K562 (cell line): Measurements from ENCODE around the gene GRIK5. TPM values are rescaled to one million over a fixed set of nuclear protein-coding genes. Genes with fewer than 3 reads are reported as not detected.

Source experiments
- ATAC-seq: fragments of 200-7000 bp; cut with Tn5 transposase; 3 replicates; pipeline ENCODE4 v1.9.1; 2020; ENCODE audit warnings: moderate library complexity
- BruUV-seq: library from RNA; stranded (reverse); fragments of 400-500 nt; replicated peaks from 2 replicates; lab custom pipeline; 2021; lab: Mats Ljungman, UMichigan
- CTCF ChIA-PET: fragments of 300-600 bp; formaldehyde crosslinking; extraction: SDS; loops from one replicate; lab custom pipeline; 2021; ENCODE audit warnings: low intra/inter-chr PET ratio; lab: Yijun Ruan, JAX
- POLR2A ChIA-PET: fragments of 300-600, 350-650 bp; sonication (Branson Sonifier 250); formaldehyde crosslinking; extraction: SDS; loops from one replicate; lab custom pipeline; 2021; ENCODE audit warnings: antibody characterized with exemption, inconsistent platforms; lab: Yijun Ruan, JAX
- DNase-seq, 4 experiments: peaks; one replicate each; pipeline versions ENCODE4 v3.0.0 to v3.0.0-alpha.2; 2011 to 2018; ENCODE audit warnings: low spot score in 3 of 4, mixed read lengths in 3 of 4; ENCODE audit errors: extremely low read depth in 1 of 4
- FAIRE-seq: peaks from 2 replicates; lab custom pipeline; 2011; peaks lifted over from hg19 to GRCh38; lab: Jason Lieb, UNC
- H2AFZ ChIP-seq: 2 replicates; pipeline ENCODE4 v1.6.0; 2011; ENCODE audit warnings: low read depth, low read length, control low read depth, inconsistent platforms
- H3K27ac ChIP-seq: fragments of 200-600 bp; 3 replicates; pipeline ENCODE4 v1.8.0; 2011; ENCODE audit warnings: low read depth, mild to moderate bottlenecking, control low read depth, inconsistent platforms, low read length, moderate library complexity, mixed read lengths; ENCODE audit errors: extremely low read depth
- H3K27me3 ChIP-seq, 2 experiments: fragments of 300-600 bp in 1 of 2; 2 replicates in 1 of 2; 3 replicates in 1 of 2; pipeline versions ENCODE4 v1.6.0 to v1.8.0; 2011; ENCODE audit warnings: inconsistent platforms in 2 of 2, low read length in 2 of 2, mild to moderate bottlenecking in 1 of 2, mixed read lengths in 1 of 2, moderate library complexity in 1 of 2; ENCODE audit not compliant: control insufficient read depth in 2 of 2, insufficient read depth in 2 of 2
- H3K36me3 ChIP-seq: fragments of 300-600 bp; 3 replicates; pipeline ENCODE4 v1.8.0; 2011; ENCODE audit warnings: mild to moderate bottlenecking, low read length, inconsistent platforms; ENCODE audit not compliant: control insufficient read depth, insufficient read depth
- H3K4me1 ChIP-seq, 2 experiments: fragments of 200-600 bp in 1 of 2; replicated peaks in 1 of 2; 2 replicates in 1 of 2; 3 replicates in 1 of 2; pipeline versions ENCODE4 v1.5.1 to v1.8.0; 2011; ENCODE audit warnings: inconsistent platforms in 2 of 2, low read length in 2 of 2, mild to moderate bottlenecking in 1 of 2, mixed read lengths in 1 of 2, moderate library complexity in 1 of 2; ENCODE audit not compliant: control insufficient read depth in 2 of 2, insufficient read depth in 2 of 2
- H3K4me2 ChIP-seq: 2 replicates; pipeline ENCODE4 v1.6.1; 2011; ENCODE audit warnings: low read length, control low read depth, inconsistent platforms, mixed read lengths; ENCODE audit not compliant: insufficient read depth
- H3K4me3 ChIP-seq: fragments of 200-600 bp; sonication (generic), shearing (Covaris generic); 2 replicates; pipeline ENCODE4 v1.5.1; 2016; ENCODE audit warnings: control low read depth, inconsistent platforms
- H3K79me2 ChIP-seq: fragments of 200-600 bp; 3 replicates; pipeline ENCODE4 v1.8.0; 2011; ENCODE audit warnings: low read length, inconsistent platforms; ENCODE audit not compliant: control insufficient read depth, insufficient read depth
- H3K9ac ChIP-seq, 2 experiments: 2 replicates each; pipeline versions ENCODE4 v1.6.0 to v1.6.1; 2011; ENCODE audit warnings: low read depth in 2 of 2, low read length in 2 of 2, control low read depth in 1 of 2, inconsistent platforms in 1 of 2, mild to moderate bottlenecking in 1 of 2, mixed read lengths in 1 of 2; ENCODE audit not compliant: insufficient read depth in 1 of 2
- H3K9me1 ChIP-seq: one replicate; pipeline ENCODE4 v1.6.0; 2011; ENCODE audit warnings: inconsistent platforms, mild to moderate bottlenecking, low read length, moderate library complexity; ENCODE audit not compliant: control insufficient read depth, insufficient read depth
- H3K9me3 ChIP-seq: replicated peaks from 2 replicates; pipeline ENCODE4 v1.5.1; 2011; ENCODE audit warnings: low read depth, low read length, inconsistent platforms; ENCODE audit not compliant: control insufficient read depth, insufficient read depth
- H4K20me1 ChIP-seq: replicated peaks from 2 replicates; pipeline ENCODE4 v1.6.1; 2011; ENCODE audit warnings: low read length, inconsistent platforms, mixed read lengths; ENCODE audit not compliant: control insufficient read depth, insufficient read depth
- ELF4 ChIP-seq: fragments of 450-650 bp; formaldehyde crosslinking; IDR thresholded peaks from 2 replicates; pipeline ENCODE4 v1.4.0; 2022; ENCODE audit warnings: missing genetic modification characterization
- GTF2A2 ChIP-seq: IDR thresholded peaks from 2 replicates; pipeline ENCODE4 v1.6.1; 2016; ENCODE audit warnings: mild to moderate bottlenecking, missing genetic modification characterization, missing compliant biosample characterization
- HIVEP1 ChIP-seq: fragments of 250-450 bp; sonication (Bioruptor Pico); IDR thresholded peaks from 2 replicates; pipeline ENCODE4 v1.4.0; 2020; ENCODE audit warnings: mild to moderate bottlenecking
- PCBP2 ChIP-seq: fragments of 200-400 bp; formaldehyde crosslinking; IDR thresholded peaks from 2 replicates; pipeline ENCODE4 v1.6.1; 2018; ENCODE audit warnings: low read length, low read depth, mild to moderate bottlenecking, moderate library complexity; ENCODE audit not compliant: poor library complexity, severe bottlenecking
- PRMT5 ChIP-seq: sonication (generic); formaldehyde crosslinking; IDR thresholded peaks from 2 replicates; pipeline ENCODE4 v1.5.0; 2020; ENCODE audit warnings: missing genetic modification reagents
- PRPF4 ChIP-seq: fragments of 200-400 bp; formaldehyde crosslinking; IDR thresholded peaks from one replicate; pipeline ENCODE4 v1.6.1; 2017; ENCODE audit warnings: low read length, low read depth, mild to moderate bottlenecking; ENCODE audit not compliant: insufficient read depth, poor library complexity, severe bottlenecking
- PTRF ChIP-seq: fragments of 450-650 bp; IDR thresholded peaks from 2 replicates; pipeline ENCODE4 v1.6.1; 2016; ENCODE audit warnings: mild to moderate bottlenecking, missing genetic modification characterization, missing compliant biosample characterization
- RBBP5 ChIP-seq: fragments of 200-600 bp; sonication (generic); IDR thresholded peaks from 2 replicates; pipeline ENCODE4 v1.6.1; 2012; ENCODE audit warnings: borderline replicate concordance, mild to moderate bottlenecking, low read length, control low read depth, inconsistent platforms; ENCODE audit not compliant: insufficient read depth, poor library complexity, severe bottlenecking
- ZBTB26 ChIP-seq: fragments of 450-650 bp; formaldehyde crosslinking; IDR thresholded peaks from 2 replicates; pipeline ENCODE4 v1.4.0; 2022; ENCODE audit warnings: missing genetic modification characterization
- WGBS: fragments of 100-300 bp; shearing (Covaris generic); methylation state at CpG from one replicate; pipeline ENCODE4 v1.1.6; 2016; ENCODE audit warnings: low coverage, mixed read lengths; ENCODE audit not compliant: insufficient coverage; ENCODE audit errors: missing lambda C conversion rate; 5-methylcytosine and 5-hydroxymethylcytosine counted together
- in situ Hi-C: fragments of 300-500 bp; cut with MboI; formaldehyde crosslinking; loops from 4 replicates; pipeline ENCODE4 v1.15.0; 2018; ENCODE audit warnings: inconsistent platforms, mixed read lengths
- intact Hi-C: fragments of 100-400 bp; cut with micrococcal nuclease; formaldehyde crosslinking; loops from 2 replicates; pipeline ENCODE4 v1.14.2; 2022
- polyA plus RNA-seq, 8 experiments: library from polyadenylated mRNA; depleted of rRNA in 4 of 8; stranded (reverse) in 5 of 8; unstranded in 3 of 8; fragments of >200 nt; fragmentation: Nextera tagmentation in 2 of 8; fragmentation: Illumina TruSeq in 1 of 8; extraction: Ambion mirVana in 2 of 8; extraction: Trizol in 1 of 8; gene quantifications; 2 replicates each; pipeline versions ENCODE4 v1.2.1 to v1.2.3, GENCODE V29; 2011 to 2014; ENCODE audit warnings: inconsistent platforms in 1 of 8, missing spikeins in 1 of 8
- total RNA-seq, 7 experiments: library from RNA; depleted of rRNA in 6 of 7; stranded (reverse); fragments of >200 nt in 6 of 7; fragmentation: Illumina TruSeq in 2 of 7; extraction: Trizol in 2 of 7; gene quantifications; 2 replicates each; pipeline versions ENCODE4 v1.2.1 to v1.2.3, GENCODE V29; 2011 to 2021; ENCODE audit warnings: low replicate concordance in 1 of 7
- TF ChIP-seq, protein P1 (sequence below): fragments of 450-650 bp; IDR thresholded peaks from 2 replicates; pipeline ENCODE4 v1.6.1; 2018; ENCODE audit not compliant: partially characterized antibody
- TF ChIP-seq, protein P2 (sequence below): fragments of 250-450 bp; sonication (Bioruptor Pico); IDR thresholded peaks from 2 replicates; pipeline ENCODE4 v1.4.0; 2020

Gene GRIK5
- total and polyA plus RNA-seq, 9 of the 15 experiments (the other 6 are each of a cell fraction or from before 2014, with no cell fraction given), result 0.04 to 0.55 (median 0.27) TPM; not detected in 2

- H3K4me2 ChIP-seq, result no peak overlapping the region
- intact Hi-C loops, result no loop called here
- no peak overlapping the region for H2AFZ ChIP-seq
- H3K4me3 ChIP-seq, result no peak overlapping the region
- in situ Hi-C loops, result no loop called here
- H3K9ac ChIP-seq, result no peak overlapping the region
- POLR2A ChIA-PET, result no interaction called here
- 55% methylated on average over 11 of the region's 13 CpGs for WGBS
- BruUV-seq, result no TSS peak
- H3K4me1 ChIP-seq, result peaks cover 7 to 21% of the 10 kb centered on the region in 2 experiments; a peak in 4 of 5 replicates
- ATAC-seq, result no peak
- CTCF ChIA-PET, result interaction anchor here (0.7 kb wide), 1 partner anchor 50 kb away, joined by 5 read pairs; no protein-coding TSS in a partner anchor
- no peak for DNase-seq
- no peaks in the 10 kb centered on the region for H3K9me3 ChIP-seq
- H3K9me1 ChIP-seq, result no peaks in the 10 kb centered on the region
- no peaks in the 10 kb centered on the region for H3K79me2 ChIP-seq
- H3K27me3 ChIP-seq, result 0 out of 5 replicates have a peak, but pooled peaks cover 0 to 2% of the 10 kb centered on the region in 2 experiments
- no peaks in the 10 kb centered on the region for H4K20me1 ChIP-seq
- FAIRE-seq, result no peak
- no peaks in the 10 kb centered on the region for H3K36me3 ChIP-seq
- H3K27ac ChIP-seq, result no peak overlapping the region
- TF ChIP-seq PTRF (tag) (no peak), ZBTB26 (no peak), HIVEP1 (CRISPR knock-in tag) (no peak), PCBP2 (peak; percentile 31), PRMT5 (CRISPR knock-in tag) (no peak), ELF4 (no peak), RBBP5 (no peak), PRPF4 (no peak), GTF2A2 (tag) (no peak)
- TF ChIP-seq, protein P1, sequence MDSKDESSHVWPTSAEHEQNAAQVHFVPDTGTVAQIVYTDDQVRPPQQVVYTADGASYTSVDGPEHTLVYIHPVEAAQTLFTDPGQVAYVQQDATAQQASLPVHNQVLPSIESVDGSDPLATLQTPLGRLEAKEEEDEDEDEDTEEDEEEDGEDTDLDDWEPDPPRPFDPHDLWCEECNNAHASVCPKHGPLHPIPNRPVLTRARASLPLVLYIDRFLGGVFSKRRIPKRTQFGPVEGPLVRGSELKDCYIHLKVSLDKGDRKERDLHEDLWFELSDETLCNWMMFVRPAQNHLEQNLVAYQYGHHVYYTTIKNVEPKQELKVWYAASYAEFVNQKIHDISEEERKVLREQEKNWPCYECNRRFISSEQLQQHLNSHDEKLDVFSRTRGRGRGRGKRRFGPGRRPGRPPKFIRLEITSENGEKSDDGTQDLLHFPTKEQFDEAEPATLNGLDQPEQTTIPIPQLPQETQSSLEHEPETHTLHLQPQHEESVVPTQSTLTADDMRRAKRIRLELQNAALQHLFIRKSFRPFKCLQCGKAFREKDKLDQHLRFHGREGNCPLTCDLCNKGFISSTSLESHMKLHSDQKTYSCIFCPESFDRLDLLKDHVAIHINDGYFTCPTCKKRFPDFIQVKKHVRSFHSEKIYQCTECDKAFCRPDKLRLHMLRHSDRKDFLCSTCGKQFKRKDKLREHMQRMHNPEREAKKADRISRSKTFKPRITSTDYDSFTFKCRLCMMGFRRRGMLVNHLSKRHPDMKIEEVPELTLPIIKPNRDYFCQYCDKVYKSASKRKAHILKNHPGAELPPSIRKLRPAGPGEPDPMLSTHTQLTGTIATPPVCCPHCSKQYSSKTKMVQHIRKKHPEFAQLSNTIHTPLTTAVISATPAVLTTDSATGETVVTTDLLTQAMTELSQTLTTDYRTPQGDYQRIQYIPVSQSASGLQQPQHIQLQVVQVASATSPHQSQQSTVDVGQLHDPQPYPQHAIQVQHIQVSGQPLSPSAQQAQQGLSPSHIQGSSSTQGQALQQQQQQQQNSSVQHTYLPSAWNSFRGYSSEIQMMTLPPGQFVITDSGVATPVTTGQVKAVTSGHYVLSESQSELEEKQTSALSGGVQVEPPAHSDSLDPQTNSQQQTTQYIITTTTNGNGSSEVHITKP, result peak; percentile 49
- TF ChIP-seq, protein P2, sequence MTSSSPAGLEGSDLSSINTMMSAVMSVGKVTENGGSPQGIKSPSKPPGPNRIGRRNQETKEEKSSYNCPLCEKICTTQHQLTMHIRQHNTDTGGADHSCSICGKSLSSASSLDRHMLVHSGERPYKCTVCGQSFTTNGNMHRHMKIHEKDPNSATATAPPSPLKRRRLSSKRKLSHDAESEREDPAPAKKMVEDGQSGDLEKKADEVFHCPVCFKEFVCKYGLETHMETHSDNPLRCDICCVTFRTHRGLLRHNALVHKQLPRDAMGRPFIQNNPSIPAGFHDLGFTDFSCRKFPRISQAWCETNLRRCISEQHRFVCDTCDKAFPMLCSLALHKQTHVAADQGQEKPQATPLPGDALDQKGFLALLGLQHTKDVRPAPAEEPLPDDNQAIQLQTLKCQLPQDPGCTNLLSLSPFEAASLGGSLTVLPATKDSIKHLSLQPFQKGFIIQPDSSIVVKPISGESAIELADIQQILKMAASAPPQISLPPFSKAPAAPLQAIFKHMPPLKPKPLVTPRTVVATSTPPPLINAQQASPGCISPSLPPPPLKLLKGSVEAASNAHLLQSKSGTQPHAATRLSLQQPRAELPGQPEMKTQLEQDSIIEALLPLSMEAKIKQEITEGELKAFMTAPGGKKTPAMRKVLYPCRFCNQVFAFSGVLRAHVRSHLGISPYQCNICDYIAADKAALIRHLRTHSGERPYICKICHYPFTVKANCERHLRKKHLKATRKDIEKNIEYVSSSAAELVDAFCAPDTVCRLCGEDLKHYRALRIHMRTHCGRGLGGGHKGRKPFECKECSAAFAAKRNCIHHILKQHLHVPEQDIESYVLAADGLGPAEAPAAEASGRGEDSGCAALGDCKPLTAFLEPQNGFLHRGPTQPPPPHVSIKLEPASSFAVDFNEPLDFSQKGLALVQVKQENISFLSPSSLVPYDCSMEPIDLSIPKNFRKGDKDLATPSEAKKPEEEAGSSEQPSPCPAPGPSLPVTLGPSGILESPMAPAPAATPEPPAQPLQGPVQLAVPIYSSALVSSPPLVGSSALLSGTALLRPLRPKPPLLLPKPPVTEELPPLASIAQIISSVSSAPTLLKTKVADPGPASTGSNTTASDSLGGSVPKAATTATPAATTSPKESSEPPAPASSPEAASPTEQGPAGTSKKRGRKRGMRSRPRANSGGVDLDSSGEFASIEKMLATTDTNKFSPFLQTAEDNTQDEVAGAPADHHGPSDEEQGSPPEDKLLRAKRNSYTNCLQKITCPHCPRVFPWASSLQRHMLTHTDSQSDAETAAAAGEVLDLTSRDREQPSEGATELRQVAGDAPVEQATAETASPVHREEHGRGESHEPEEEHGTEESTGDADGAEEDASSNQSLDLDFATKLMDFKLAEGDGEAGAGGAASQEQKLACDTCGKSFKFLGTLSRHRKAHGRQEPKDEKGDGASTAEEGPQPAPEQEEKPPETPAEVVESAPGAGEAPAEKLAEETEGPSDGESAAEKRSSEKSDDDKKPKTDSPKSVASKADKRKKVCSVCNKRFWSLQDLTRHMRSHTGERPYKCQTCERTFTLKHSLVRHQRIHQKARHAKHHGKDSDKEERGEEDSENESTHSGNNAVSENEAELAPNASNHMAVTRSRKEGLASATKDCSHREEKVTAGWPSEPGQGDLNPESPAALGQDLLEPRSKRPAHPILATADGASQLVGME (CRISPR knock-in tag), result no peak
These were observed 19.3 kb upstream of the GRIK5 start for GRCh38 chr19:42089191-42089750.
